ENCODE measurements around the gene UBAP1L.

- TF ChIP-seq CTCF (conservative IDR thresholded peaks at IDR 0.05) (no peak), EZH2 (IDR thresholded peaks at IDR 0.05; ENCODE audit: low read depth) (no peak)
Observed at GRCh38 chr15:65156692-65157091, 41.7 kb upstream of the UBAP1L start.
